CD14-positive monocyte (primary cell): ENCODE data around the gene CORO1A. TPM values are rescaled to one million over a fixed set of nuclear protein-coding genes. Genes with fewer than 3 reads are reported as not detected.
"Not testable (repeated sequence)": the region's sequence is repeated elsewhere in the genome, so short reads cannot be mapped to it uniquely, and the experiment has no call there.

ENCODE experiments used
- DNase-seq, 3 donors: peaks; one replicate each; pipeline ENCODE4 v3.0.0-alpha.2; 2011 to 2022
- H2AFZ ChIP-seq: 2 replicates; pipeline ENCODE4 v1.6.0; 2012; ENCODE audit warnings: mild to moderate bottlenecking, low read depth, low read length, inconsistent platforms; ENCODE audit not compliant: insufficient read depth, poor library complexity, severe bottlenecking
- H3K27ac ChIP-seq, 2 donors: 1 replicate in 1 of 2; 2 replicates in 1 of 2; pipeline ENCODE4 v1.5.1; 2012 to 2013; ENCODE audit warnings: low read length in 2 of 2, control low read depth in 1 of 2, inconsistent platforms in 1 of 2, low read depth in 1 of 2, mild to moderate bottlenecking in 1 of 2
- H3K27me3 ChIP-seq, 2 donors: one replicate each; pipeline versions ENCODE4 v1.6.0 to v1.6.1; 2011 to 2013; ENCODE audit warnings: low read length in 2 of 2; ENCODE audit not compliant: control insufficient read depth in 2 of 2, insufficient read depth in 2 of 2
- H3K36me3 ChIP-seq, 2 donors: replicated peaks in 1 of 2; 1 replicate in 1 of 2; 2 replicates in 1 of 2; pipeline versions ENCODE4 v1.5.1 to v1.6.1; 2012 to 2013; ENCODE audit warnings: low read length in 2 of 2, control low read depth in 1 of 2, inconsistent platforms in 1 of 2, mild to moderate bottlenecking in 1 of 2; ENCODE audit not compliant: insufficient read depth in 2 of 2, control insufficient read depth in 1 of 2
- H3K4me1 ChIP-seq, 2 donors: 1 replicate in 1 of 2; 2 replicates in 1 of 2; pipeline versions ENCODE4 v1.5.1 to v1.6.1; 2012 to 2013; ENCODE audit warnings: low read length in 2 of 2, control low read depth in 1 of 2, inconsistent platforms in 1 of 2, mild to moderate bottlenecking in 1 of 2, moderate library complexity in 1 of 2; ENCODE audit not compliant: insufficient read depth in 2 of 2, control insufficient read depth in 1 of 2
- H3K4me2 ChIP-seq: replicated peaks from 2 replicates; pipeline ENCODE3; 2012; ENCODE audit warnings: low read length, moderate library complexity, mild to moderate bottlenecking; ENCODE audit not compliant: poor library complexity, severe bottlenecking; ENCODE audit errors: extremely low read depth
- H3K4me3 ChIP-seq, 3 experiments: fragments of 200-600 bp in 1 of 3; sonication (generic) in 1 of 3; replicated peaks in 1 of 3; 1 replicate in 2 of 3; 2 replicates in 1 of 3; pipeline ENCODE4 v1.5.1; 2011 to 2013; ENCODE audit warnings: low read length in 3 of 3, mild to moderate bottlenecking in 3 of 3, control low read depth in 2 of 3, low read depth in 2 of 3, inconsistent platforms in 1 of 3, moderate library complexity in 1 of 3
- H3K79me2 ChIP-seq: 2 replicates; pipeline ENCODE4 v1.6.0; 2012; ENCODE audit warnings: mild to moderate bottlenecking, control low read depth, inconsistent platforms, low read length, moderate library complexity; ENCODE audit not compliant: insufficient read depth
- H3K9ac ChIP-seq: 2 replicates; pipeline ENCODE4 v1.6.0; 2017; ENCODE audit warnings: low read length, mild to moderate bottlenecking; ENCODE audit not compliant: insufficient read depth, poor library complexity, severe bottlenecking
- H3K9me3 ChIP-seq, 2 donors: replicated peaks in 1 of 2; 1 replicate in 1 of 2; 2 replicates in 1 of 2; pipeline versions ENCODE4 v1.5.1 to v1.6.1; 2012 to 2013; ENCODE audit warnings: low read length in 2 of 2, control low read depth in 1 of 2; ENCODE audit not compliant: control insufficient read depth in 1 of 2, insufficient read depth in 1 of 2
- H4K20me1 ChIP-seq: 2 replicates; pipeline ENCODE4 v1.6.0; 2012; ENCODE audit warnings: mild to moderate bottlenecking, low read length, control low read depth, moderate library complexity; ENCODE audit not compliant: insufficient read depth
- H3K27ac Mint-ChIP-seq, 7 donors: one replicate each; pipeline ENCODE4 v1.8.0; 2020; ENCODE audit warnings: mild to moderate bottlenecking in 7 of 7, mixed read lengths in 7 of 7, moderate library complexity in 6 of 7, inconsistent platforms in 2 of 7
- H3K27me3 Mint-ChIP-seq, 3 donors: one replicate each; pipeline ENCODE4 v1.8.0; 2021 to 2022; ENCODE audit warnings: low read depth in 3 of 3, mild to moderate bottlenecking in 3 of 3, mixed read lengths in 3 of 3, moderate library complexity in 3 of 3, inconsistent platforms in 1 of 3
- H3K36me3 Mint-ChIP-seq, 2 donors: one replicate each; pipeline ENCODE4 v1.8.0; 2020; ENCODE audit warnings: mixed read lengths in 2 of 2, inconsistent platforms in 1 of 2, mild to moderate bottlenecking in 1 of 2
- H3K4me1 Mint-ChIP-seq: one replicate; pipeline ENCODE4 v1.8.0; 2020; ENCODE audit warnings: mild to moderate bottlenecking, mixed read lengths
- H3K4me3 Mint-ChIP-seq, 2 donors: one replicate each; pipeline ENCODE4 v1.8.0; 2020; ENCODE audit warnings: mild to moderate bottlenecking in 2 of 2, mixed read lengths in 2 of 2, moderate library complexity in 1 of 2
- H3K9me3 Mint-ChIP-seq, 7 donors: one replicate each; pipeline ENCODE4 v1.8.0; 2020 to 2022; ENCODE audit warnings: mixed read lengths in 7 of 7, mild to moderate bottlenecking in 6 of 7, moderate library complexity in 6 of 7, inconsistent platforms in 2 of 7
- whole genome bisulfite sequencing: methylation state at CpG from one replicate; pipeline ENCODE4 v1.1.5; 2013; ENCODE audit warnings: missing lambda C conversion rate; ENCODE audit not compliant: insufficient coverage; 5-methylcytosine and 5-hydroxymethylcytosine counted together
- intact Hi-C, 2 donors: fragments of 100-400 bp; cut with micrococcal nuclease; formaldehyde crosslinking; loops; one replicate each; pipeline versions ENCODE4 v1.15.0 to v1.15.1; 2023
- polyA plus RNA-seq, 3 donors: library from polyadenylated mRNA; depleted of rRNA in 1 of 3; unstranded in 2 of 3; stranded (reverse) in 1 of 3; fragments of 300-500 nt in 2 of 3; fragments of >200 nt in 1 of 3; fragmentation: Illumina TruSeq in 2 of 3; gene quantifications; 1 replicate in 2 of 3; 2 replicates in 1 of 3; pipeline ENCODE4 v1.2.3, GENCODE V29; 2012 to 2021

Gene CORO1A
- polyA plus RNA-seq, 3 donors = 1,314 to 1,363 (median 1,346) TPM

DNA sequence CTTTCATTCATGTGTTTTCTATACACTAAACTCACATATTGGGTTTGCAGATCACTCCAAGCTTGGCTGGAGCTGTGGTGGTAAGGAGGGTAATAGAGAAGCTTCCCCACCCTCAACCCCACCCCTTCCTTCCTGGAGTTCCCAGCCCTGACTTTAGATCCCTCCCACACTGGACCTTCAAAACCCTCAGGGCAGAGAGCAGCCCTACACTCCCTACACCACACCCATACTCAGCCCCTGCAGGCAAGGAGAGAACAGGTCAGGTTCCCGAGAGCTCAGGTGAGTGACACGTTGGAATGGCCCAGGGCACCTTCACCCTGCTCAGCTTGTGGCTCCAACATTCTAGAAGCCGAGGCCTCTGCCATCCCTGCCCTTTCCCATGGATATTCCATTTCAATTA, 15.6 kb downstream of the CORO1A start, which contains the start of gene SULT1A3:
SULT1A3 (plus strand) TSS at position 207 of the 400 bp plus-strand sequence. CDS start 1,474 bp downstream, outside the sequence.
- H3K36me3 Mint-ChIP-seq, H3K27ac ChIP-seq, H3K27me3 Mint-ChIP-seq, H3K9ac ChIP-seq, H3K4me3 Mint-ChIP-seq, H3K9me3 ChIP-seq, H3K4me2 ChIP-seq, H3K4me1 ChIP-seq, H4K20me1 ChIP-seq, H3K36me3 ChIP-seq, H3K27me3 ChIP-seq, DNase-seq, H2AFZ ChIP-seq, H3K9me3 Mint-ChIP-seq, intact Hi-C loops, H3K27ac Mint-ChIP-seq, H3K79me2 ChIP-seq, H3K4me3 ChIP-seq, H3K4me1 Mint-ChIP-seq: not testable (repeated sequence)
- WGBS = no CpG with 5 or more reads among the region's 3 CpGs

DNA sequence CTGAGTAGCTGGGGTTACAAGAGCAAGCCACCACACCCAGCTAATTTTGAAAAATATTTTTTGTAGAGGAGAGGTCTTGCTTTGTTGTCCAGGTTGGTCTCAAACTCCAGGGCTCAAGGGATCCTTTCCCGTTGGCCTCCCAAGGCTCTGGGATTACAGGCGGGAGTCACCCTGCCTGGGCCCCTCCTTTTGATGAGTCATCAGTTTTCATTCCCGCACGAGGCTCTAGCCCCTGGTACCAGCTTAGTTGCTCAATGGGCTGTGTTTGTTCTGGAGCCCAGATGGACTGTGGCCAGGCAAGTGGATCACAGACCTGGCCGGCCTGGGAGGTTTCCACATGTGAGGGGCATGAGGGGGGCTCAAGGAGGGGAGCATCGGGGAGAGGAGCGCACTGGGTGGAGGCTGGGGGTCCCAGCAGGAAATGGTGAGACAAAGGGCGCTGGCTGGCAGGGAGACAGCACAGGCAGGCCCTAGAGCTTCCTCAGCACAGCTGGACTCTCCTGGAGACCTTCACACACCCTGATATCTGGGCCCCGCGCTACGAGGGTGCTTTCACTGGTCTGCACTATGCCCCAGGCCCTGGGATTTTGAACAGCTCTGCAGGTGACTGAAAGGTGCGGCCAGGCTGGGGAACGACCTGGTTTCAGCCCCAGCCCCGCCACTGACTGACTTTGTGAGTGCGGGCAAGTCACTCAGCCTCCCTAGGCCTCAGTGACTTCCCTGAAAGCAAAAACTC, 16.4 kb downstream of the CORO1A start:
- H3K79me2 ChIP-seq, H2AFZ ChIP-seq, H4K20me1 ChIP-seq, H3K4me3 Mint-ChIP-seq, H3K36me3 Mint-ChIP-seq, H3K4me1 ChIP-seq, H3K9ac ChIP-seq, H3K4me3 ChIP-seq, intact Hi-C loops, H3K9me3 ChIP-seq, H3K27me3 ChIP-seq, DNase-seq, H3K27ac Mint-ChIP-seq, H3K4me2 ChIP-seq, H3K9me3 Mint-ChIP-seq, H3K27me3 Mint-ChIP-seq, H3K4me1 Mint-ChIP-seq, H3K27ac ChIP-seq, H3K36me3 ChIP-seq: not testable (repeated sequence)
- no CpG with 5 or more reads among the region's 15 CpGs for WGBS

GRCh38 chr16:30205541-30206236, 22.3 kb downstream of the CORO1A start:
- H3K27me3 ChIP-seq, H3K4me2 ChIP-seq, H3K9me3 Mint-ChIP-seq, H3K36me3 ChIP-seq, H3K9ac ChIP-seq, H3K27me3 Mint-ChIP-seq, H3K27ac ChIP-seq, H3K79me2 ChIP-seq, H4K20me1 ChIP-seq, H2AFZ ChIP-seq, H3K36me3 Mint-ChIP-seq, H3K27ac Mint-ChIP-seq, intact Hi-C loops, H3K4me1 Mint-ChIP-seq, H3K4me1 ChIP-seq, H3K4me3 Mint-ChIP-seq, H3K9me3 ChIP-seq, DNase-seq: not testable (repeated sequence)
- peak overlapping the region; percentile 44 to 61 (median 56) for H3K4me3 ChIP-seq
- 0% methylated on average over 7 of the region's 52 CpGs for WGBS

DNA sequence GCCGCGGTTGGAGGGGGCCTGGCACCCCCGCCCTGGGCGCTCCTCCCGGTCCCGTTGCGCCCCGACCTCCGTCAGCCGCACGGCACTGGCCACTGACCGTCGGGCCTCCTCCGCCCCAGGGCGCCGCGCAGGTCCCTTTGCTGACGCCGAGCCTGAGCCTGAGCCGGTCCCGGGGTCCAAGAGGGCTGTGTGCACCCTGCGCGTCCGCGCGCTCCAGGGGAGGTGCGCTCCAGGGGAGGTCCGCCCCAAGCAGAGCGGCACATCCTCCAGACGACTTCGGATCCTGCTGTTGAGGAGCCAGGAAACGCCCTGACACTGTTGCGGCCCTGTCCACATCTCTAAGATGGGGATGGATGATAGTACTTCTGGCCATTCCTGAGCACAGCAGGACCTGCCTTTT, 22.9 kb downstream of the CORO1A start:
- H3K9me3 ChIP-seq, H3K4me2 ChIP-seq, H3K79me2 ChIP-seq, intact Hi-C loops, H3K9me3 Mint-ChIP-seq, H4K20me1 ChIP-seq, H2AFZ ChIP-seq, H3K4me1 ChIP-seq, H3K27ac Mint-ChIP-seq, H3K27ac ChIP-seq, H3K4me1 Mint-ChIP-seq, H3K4me3 Mint-ChIP-seq, H3K36me3 Mint-ChIP-seq, H3K27me3 Mint-ChIP-seq, H3K36me3 ChIP-seq, H3K9ac ChIP-seq, H3K27me3 ChIP-seq, DNase-seq: not testable (repeated sequence)
- peak overlapping the region; percentile 44 to 61 (median 56) for H3K4me3 ChIP-seq
- no CpG with 5 or more reads among the region's 33 CpGs for WGBS
